H1 (cell line): ENCODE data around the gene INTU. TPM values are rescaled to one million over a fixed set of nuclear protein-coding genes. Genes with fewer than 3 reads are reported as not detected.

ENCODE experiments used
- CTCF ChIA-PET: fragments of 300-600 bp; sonication (Branson Sonifier 250); formaldehyde crosslinking; loops from one replicate; lab custom pipeline; 2021; ENCODE audit not compliant: partially characterized antibody; lab: Charles Lee
- POLR2A ChIA-PET: fragments of 300-600 bp; sonication (Branson Sonifier 250); formaldehyde crosslinking; loops from one replicate; lab custom pipeline; 2021; ENCODE audit warnings: inconsistent platforms; ENCODE audit not compliant: partially characterized antibody; lab: Charles Lee
- DNase-seq, 2 experiments: peaks; one replicate each; pipeline versions ENCODE4 v3.0.0 to v3.0.0-alpha.2; 2010 to 2022; ENCODE audit warnings: low spot score in 2 of 2, low read depth in 1 of 2, mixed read lengths in 1 of 2
- FAIRE-seq: peaks from 2 replicates; lab custom pipeline; 2011; peaks lifted over from hg19 to GRCh38; lab: Jason Lieb, UNC
- H2AFZ ChIP-seq: 2 replicates; pipeline ENCODE4 v1.8.1; 2012; ENCODE audit warnings: low read length, inconsistent platforms
- H2AK5ac ChIP-seq: 2 replicates; pipeline ENCODE4 v1.6.1; 2013; ENCODE audit warnings: low read depth, low read length
- H2BK120ac ChIP-seq: replicated peaks from 2 replicates; pipeline ENCODE3; 2013; ENCODE audit warnings: low read depth, low read length, inconsistent platforms
- H2BK12ac ChIP-seq: 2 replicates; pipeline ENCODE4 v1.6.1; 2013; ENCODE audit warnings: low read depth, low read length
- H2BK15ac ChIP-seq: 2 replicates; pipeline ENCODE4 v1.6.1; 2013; ENCODE audit warnings: low read length
- H2BK20ac ChIP-seq: 2 replicates; pipeline ENCODE4 v1.6.1; 2013; ENCODE audit warnings: low read length
- H2BK5ac ChIP-seq: 2 replicates; pipeline ENCODE4 v1.6.1; 2013; ENCODE audit warnings: low read depth, low read length
- H3K14ac ChIP-seq: 2 replicates; pipeline ENCODE4 v1.6.1; 2013; ENCODE audit warnings: inconsistent platforms; ENCODE audit not compliant: insufficient read length
- H3K18ac ChIP-seq: 2 replicates; pipeline ENCODE4 v1.6.1; 2013; ENCODE audit warnings: low read length; ENCODE audit errors: extremely low read depth
- H3K23ac ChIP-seq: 2 replicates; pipeline ENCODE4 v1.6.1; 2013; ENCODE audit warnings: inconsistent platforms; ENCODE audit not compliant: insufficient read length
- H3K23me2 ChIP-seq: 2 replicates; pipeline ENCODE4 v1.6.1; 2013; ENCODE audit warnings: low read depth, low read length
- H3K27ac ChIP-seq: 2 replicates; pipeline ENCODE4 v1.6.1; 2011; ENCODE audit warnings: low read depth, low read length, inconsistent platforms
- H3K27me3 ChIP-seq, 4 experiments: replicated peaks in 1 of 4; 1 replicate in 1 of 4; 2 replicates in 3 of 4; pipeline versions ENCODE4 v1.6.1 to v1.8.1; 2011 to 2013; ENCODE audit warnings: low read length in 3 of 4, mild to moderate bottlenecking in 3 of 4, inconsistent platforms in 2 of 4, mixed read lengths in 2 of 4, moderate library complexity in 1 of 4; ENCODE audit not compliant: control insufficient read depth in 3 of 4, insufficient read depth in 3 of 4; ENCODE audit errors: extremely low read depth in 1 of 4
- H3K36me3 ChIP-seq, 4 experiments: 2 replicates each; pipeline versions ENCODE4 v1.6.1 to v1.8.1; 2011 to 2013; ENCODE audit warnings: mild to moderate bottlenecking in 4 of 4, low read length in 3 of 4, moderate library complexity in 2 of 4, control low read depth in 1 of 4, inconsistent platforms in 1 of 4; ENCODE audit not compliant: insufficient read depth in 4 of 4, control insufficient read depth in 2 of 4
- H3K4ac ChIP-seq: replicated peaks from 2 replicates; pipeline ENCODE3; 2013; ENCODE audit warnings: low read length, low read depth, mixed read lengths, inconsistent platforms; ENCODE audit not compliant: insufficient read length
- H3K4me1 ChIP-seq, 4 experiments: replicated peaks in 1 of 4; 1 replicate in 1 of 4; 2 replicates in 3 of 4; pipeline versions ENCODE4 v1.6.1 to v1.8.1; 2011 to 2013; ENCODE audit warnings: low read length in 3 of 4, inconsistent platforms in 2 of 4, mixed read lengths in 1 of 4; ENCODE audit not compliant: insufficient read depth in 4 of 4, control insufficient read depth in 3 of 4
- H3K4me2 ChIP-seq, 2 experiments: 2 replicates each; pipeline versions ENCODE4 v1.6.1 to v1.8.1; 2011 to 2013; ENCODE audit warnings: low read depth in 2 of 2, low read length in 2 of 2, control low read depth in 1 of 2, inconsistent platforms in 1 of 2, mild to moderate bottlenecking in 1 of 2; ENCODE audit not compliant: insufficient read depth in 1 of 2
- H3K4me3 ChIP-seq, 4 experiments: fragments of 200-600, 300-600 bp in 1 of 4; sonication (generic), shearing (Covaris generic), sonication (Bioruptor Twin) in 1 of 4; 2 replicates each; pipeline versions ENCODE4 v1.5.1 to v1.8.1; 2011 to 2016; ENCODE audit warnings: low read length in 4 of 4, low read depth in 3 of 4, control low read depth in 2 of 4, inconsistent platforms in 2 of 4, mild to moderate bottlenecking in 2 of 4, mixed read lengths in 1 of 4, moderate library complexity in 1 of 4; ENCODE audit not compliant: insufficient read depth in 2 of 4; ENCODE audit errors: extremely low read depth in 1 of 4
- H3K56ac ChIP-seq: replicated peaks from 2 replicates; pipeline ENCODE3; 2013; ENCODE audit warnings: low read depth, mild to moderate bottlenecking, mixed read lengths, low read length, inconsistent platforms; ENCODE audit not compliant: insufficient read length
- H3K79me1 ChIP-seq: 2 replicates; pipeline ENCODE4 v1.6.1; 2013; ENCODE audit warnings: low read depth, low read length, control low read depth
- H3K79me2 ChIP-seq, 2 experiments: 2 replicates each; pipeline versions ENCODE4 v1.6.1 to v1.8.1; 2012 to 2013; ENCODE audit warnings: low read length in 2 of 2, mild to moderate bottlenecking in 2 of 2, inconsistent platforms in 1 of 2; ENCODE audit not compliant: insufficient read depth in 2 of 2, control insufficient read depth in 1 of 2
- H3K9ac ChIP-seq, 4 experiments: replicated peaks in 1 of 4; 1 replicate in 1 of 4; 2 replicates in 3 of 4; pipeline versions ENCODE4 v1.6.1 to v1.8.1; 2011 to 2013; ENCODE audit warnings: low read depth in 3 of 4, low read length in 3 of 4, control low read depth in 2 of 4, mild to moderate bottlenecking in 2 of 4, moderate library complexity in 2 of 4, inconsistent platforms in 1 of 4; ENCODE audit errors: extremely low read depth in 1 of 4
- H3K9me3 ChIP-seq, 2 experiments: 2 replicates each; pipeline versions ENCODE4 v1.6.1 to v1.8.1; 2012 to 2013; ENCODE audit warnings: mild to moderate bottlenecking in 2 of 2, moderate library complexity in 2 of 2, control low read depth in 1 of 2, inconsistent platforms in 1 of 2, low read depth in 1 of 2, low read length in 1 of 2, mixed read lengths in 1 of 2; ENCODE audit not compliant: insufficient read depth in 2 of 2
- H4K20me1 ChIP-seq, 2 experiments: replicated peaks in 1 of 2; 2 replicates each; pipeline versions ENCODE3 to v1.8.1; 2011 to 2013; ENCODE audit warnings: inconsistent platforms in 2 of 2, low read length in 2 of 2, mild to moderate bottlenecking in 1 of 2; ENCODE audit not compliant: insufficient read depth in 2 of 2, control insufficient read depth in 1 of 2
- H4K5ac ChIP-seq: 2 replicates; pipeline ENCODE4 v1.6.1; 2013; ENCODE audit warnings: low read length, low read depth, mixed read lengths, inconsistent platforms; ENCODE audit not compliant: insufficient read length
- H4K8ac ChIP-seq: 2 replicates; pipeline ENCODE4 v1.8.0; 2013; ENCODE audit warnings: mild to moderate bottlenecking, moderate library complexity, low read length, inconsistent platforms; ENCODE audit not compliant: insufficient read depth; ENCODE audit errors: extremely low read depth
- H4K91ac ChIP-seq: replicated peaks from 2 replicates; pipeline ENCODE3; 2013; ENCODE audit warnings: low read length, mixed read lengths, inconsistent platforms; ENCODE audit not compliant: insufficient read length
- ATF3 ChIP-seq: IDR thresholded peaks from 2 replicates; pipeline ENCODE4 v1.6.1; 2011; ENCODE audit warnings: low read depth, mild to moderate bottlenecking, low read length; ENCODE audit not compliant: insufficient read depth
- CTBP2 ChIP-seq: IDR thresholded peaks from 2 replicates; pipeline ENCODE4 v1.7.0; 2011; ENCODE audit warnings: borderline replicate concordance, mild to moderate bottlenecking, moderate library complexity, mixed read lengths, low read length; ENCODE audit not compliant: insufficient read depth, insufficient read length
- FOSL1 ChIP-seq: IDR thresholded peaks from 2 replicates; pipeline ENCODE4 v1.6.1; 2011; ENCODE audit warnings: mild to moderate bottlenecking, low read depth, low read length, moderate library complexity; ENCODE audit not compliant: insufficient read depth
- HDAC2 ChIP-seq, 2 experiments: fragments of 300-600 bp in 1 of 2; sonication (generic) in 1 of 2; IDR thresholded peaks; 2 replicates each; pipeline ENCODE4 v1.6.1; 2011 to 2012; ENCODE audit warnings: low read depth in 2 of 2, low read length in 2 of 2, mild to moderate bottlenecking in 2 of 2, moderate library complexity in 2 of 2, borderline replicate concordance in 1 of 2, inconsistent platforms in 1 of 2
- POLR2A ChIP-seq, 2 experiments: IDR thresholded peaks; 1 replicate in 1 of 2; 2 replicates in 1 of 2; pipeline ENCODE4 v1.6.1; 2011; ENCODE audit warnings: low read depth in 2 of 2, low read length in 2 of 2, mild to moderate bottlenecking in 2 of 2; ENCODE audit errors: control extremely low read depth in 1 of 2
- POU5F1 ChIP-seq: IDR thresholded peaks from 2 replicates; pipeline ENCODE4 v1.6.1; 2011; ENCODE audit warnings: low read depth, mild to moderate bottlenecking, low read length, moderate library complexity
- RBBP5 ChIP-seq: IDR thresholded peaks from 2 replicates; pipeline ENCODE4 v1.7.1; 2012; ENCODE audit warnings: low read depth, mild to moderate bottlenecking, inconsistent platforms, low read length, moderate library complexity, borderline replicate concordance
- SIN3A ChIP-seq, 2 experiments: IDR thresholded peaks in 1 of 2; conservative IDR thresholded peaks in 1 of 2; 2 replicates each; pipeline ENCODE4 v1.6.1; 2011 to 2012; ENCODE audit warnings: low read length in 2 of 2, improper control_type of control experiment in 1 of 2, low read depth in 1 of 2, mild to moderate bottlenecking in 1 of 2
- SP2 ChIP-seq: IDR thresholded peaks from 2 replicates; pipeline ENCODE4 v1.6.1; 2012; ENCODE audit warnings: mild to moderate bottlenecking, low read length, inconsistent platforms
- USF2 ChIP-seq: IDR thresholded peaks from 2 replicates; pipeline ENCODE4 v1.6.1; 2011; ENCODE audit warnings: low read length, improper control_type of control experiment
- polyA plus RNA-seq, 7 experiments: library from polyadenylated mRNA; depleted of rRNA in 3 of 7; stranded (reverse) in 5 of 7; unstranded in 2 of 7; fragments of >200 nt in 5 of 7; fragments of 200-250 nt in 2 of 7; gene quantifications; 1 replicate in 5 of 7; 2 replicates in 1 of 7; 4 replicates in 1 of 7; pipeline versions ENCODE4 v1.2.1 to v1.2.3, GENCODE V29; 2011 to 2013; ENCODE audit warnings: missing spikeins in 2 of 7, mixed read lengths in 2 of 7
- total RNA-seq: library from RNA; stranded (reverse); fragmentation: NEBNext Ultra II Directional; extraction: Animal tissue kit (Norgen Biotek cat#: 25700); gene quantifications from 2 replicates; pipeline ENCODE4 v1.2.1, GENCODE V29; 2021

Gene INTU
- total and polyA plus RNA-seq, 2 of the 8 experiments (the other 6 are each of a cell fraction or from before 2014, with no cell fraction given): 6.0 to 15.1 TPM

GRCh38 chr4:127618427-127618826 is 14.3 kb upstream of the INTU start:
- H2AFZ ChIP-seq: no peak overlapping the region
- H3K27me3 ChIP-seq: peaks cover 0 to 12% (median 10%) of the 10 kb centered on the region in 4 experiments; a peak in 6 of 7 replicates
- H4K8ac ChIP-seq: no peak overlapping the region
- H3K4me1 ChIP-seq: no peaks in the 10 kb centered on the region
- H4K91ac ChIP-seq: no peak overlapping the region
- no peaks in the 10 kb centered on the region for H3K36me3 ChIP-seq
- H2BK5ac ChIP-seq: no peak overlapping the region
- no peak overlapping the region for H2BK20ac ChIP-seq
- no peaks in the 10 kb centered on the region for H3K79me2 ChIP-seq
- no peak overlapping the region for H3K18ac ChIP-seq
- no peaks in the 10 kb centered on the region for H4K20me1 ChIP-seq
- no peaks in the 10 kb centered on the region for H3K9me3 ChIP-seq
- no peak overlapping the region for H4K5ac ChIP-seq
- H3K4me3 ChIP-seq: no peak overlapping the region
- H3K14ac ChIP-seq: no peak overlapping the region
- no peak overlapping the region for H3K23ac ChIP-seq
- no peak overlapping the region for H2BK15ac ChIP-seq
- no peak for FAIRE-seq
- POLR2A ChIA-PET: no interaction called here
- no peak overlapping the region for H2BK12ac ChIP-seq
- no peak for DNase-seq
- H3K4ac ChIP-seq: no peak overlapping the region
- no peak overlapping the region for H3K4me2 ChIP-seq
- no peaks in the 10 kb centered on the region for H3K79me1 ChIP-seq
- no peak overlapping the region for H2BK120ac ChIP-seq
- CTCF ChIA-PET: no interaction called here
- H3K27ac ChIP-seq: no peak overlapping the region
- no peak overlapping the region for H3K56ac ChIP-seq
- H3K23me2 ChIP-seq: peaks cover 6% of the 10 kb centered on the region; the same call in 1 of the 2 replicates
- H2AK5ac ChIP-seq: no peak overlapping the region
- H3K9ac ChIP-seq: no peak overlapping the region
- no peak for TF ChIP-seq ATF3
- no peak for TF ChIP-seq POU5F1
- no peak for TF ChIP-seq SP2
- TF ChIP-seq SIN3A (conservative IDR thresholded peaks at IDR 0.05 in 1 of 2, IDR thresholded peaks at IDR 0.05 in 1 of 2; ENCODE audit: low read depth in 1 of 2, low read length in 2 of 2): no peak
- TF ChIP-seq RBBP5: no peak
- no peak for TF ChIP-seq USF2
- no peak for TF ChIP-seq FOSL1
- no peak for TF ChIP-seq POLR2A (IDR thresholded peaks at IDR 0.05; ENCODE audit: control extremely low read depth in 1 of 2, low read depth in 2 of 2, low read length in 2 of 2)
- no peak for TF ChIP-seq HDAC2 (IDR thresholded peaks at IDR 0.05; ENCODE audit: borderline replicate concordance in 1 of 2, low read depth in 2 of 2, low read length in 2 of 2)
- no peak for TF ChIP-seq CTBP2
